Keratinocyte (primary cell): ENCODE results near the gene XPOT. TPM values are rescaled to one million over a fixed set of nuclear protein-coding genes. Genes with fewer than 3 reads are reported as not detected.

ENCODE experiments used
- DNase-seq: peaks from one replicate; pipeline ENCODE4 v3.0.0-alpha.2; 2011; ENCODE audit warnings: low read depth, missing footprints, low spot score
- FAIRE-seq: peaks from 2 replicates; lab custom pipeline; 2011; peaks lifted over from hg19 to GRCh38; lab: Jason Lieb, UNC
- H2AFZ ChIP-seq: 2 replicates; pipeline ENCODE4 v1.6.0; 2012; ENCODE audit warnings: low read length, control low read depth, inconsistent platforms; ENCODE audit not compliant: control insufficient read depth
- H3K27ac ChIP-seq: 2 replicates; pipeline ENCODE4 v1.5.1; 2011; ENCODE audit warnings: low read length; ENCODE audit not compliant: control insufficient read depth, insufficient read depth
- H3K27me3 ChIP-seq: 3 replicates; pipeline ENCODE4 v1.6.0; 2011; ENCODE audit warnings: low read length; ENCODE audit not compliant: control insufficient read depth, insufficient read depth; ENCODE audit errors: extremely low read depth
- H3K36me3 ChIP-seq, 2 experiments: 2 replicates in 1 of 2; 3 replicates in 1 of 2; pipeline ENCODE4 v1.5.1; 2011; ENCODE audit warnings: low read length in 2 of 2, mild to moderate bottlenecking in 1 of 2; ENCODE audit not compliant: control insufficient read depth in 2 of 2, insufficient read depth in 2 of 2; ENCODE audit errors: extremely low read depth in 1 of 2
- H3K4me1 ChIP-seq: 3 replicates; pipeline ENCODE4 v1.5.1; 2011; ENCODE audit warnings: low read length; ENCODE audit not compliant: control insufficient read depth, insufficient read depth; ENCODE audit errors: extremely low read depth
- H3K4me2 ChIP-seq: 3 replicates; pipeline ENCODE4 v1.6.0; 2011; ENCODE audit warnings: low read depth, low read length; ENCODE audit not compliant: control insufficient read depth, insufficient read depth; ENCODE audit errors: extremely low read depth
- H3K4me3 ChIP-seq, 3 experiments: fragments of 200-600 bp in 1 of 3; sonication (generic) in 1 of 3; 2 replicates in 2 of 3; 3 replicates in 1 of 3; pipeline ENCODE4 v1.5.1; 2011 to 2016; ENCODE audit warnings: low read length in 3 of 3, mild to moderate bottlenecking in 3 of 3, control low read depth in 2 of 3, inconsistent platforms in 1 of 3, low read depth in 1 of 3, mixed read lengths in 1 of 3, mixed run types in 1 of 3, moderate library complexity in 1 of 3; ENCODE audit not compliant: control insufficient read depth in 2 of 3, insufficient read depth in 2 of 3; ENCODE audit errors: extremely low read depth in 1 of 3
- H3K79me2 ChIP-seq: 2 replicates; pipeline ENCODE4 v1.6.0; 2012; ENCODE audit warnings: low read length; ENCODE audit not compliant: control insufficient read depth, insufficient read depth
- H3K9ac ChIP-seq: 3 replicates; pipeline ENCODE4 v1.6.0; 2011; ENCODE audit warnings: low read length; ENCODE audit not compliant: control insufficient read depth, insufficient read depth; ENCODE audit errors: extremely low read depth
- H3K9me1 ChIP-seq: 3 replicates; pipeline ENCODE4 v1.6.0; 2011; ENCODE audit warnings: low read length; ENCODE audit not compliant: control insufficient read depth, insufficient read depth; ENCODE audit errors: extremely low read depth
- H3K9me3 ChIP-seq: 2 replicates; pipeline ENCODE4 v1.5.1; 2012; ENCODE audit warnings: low read depth, low read length; ENCODE audit not compliant: control insufficient read depth
- H4K20me1 ChIP-seq: 3 replicates; pipeline ENCODE4 v1.6.0; 2011; ENCODE audit warnings: low read length; ENCODE audit not compliant: control insufficient read depth, insufficient read depth; ENCODE audit errors: extremely low read depth
- CTCF ChIP-seq, 3 experiments: IDR thresholded peaks in 1 of 3; conservative IDR thresholded peaks in 1 of 3; optimal IDR thresholded peaks in 1 of 3; 2 replicates in 2 of 3; 3 replicates in 1 of 3; pipeline versions ENCODE3 to v1.5.1; 2011; ENCODE audit warnings: low read length in 3 of 3, mild to moderate bottlenecking in 3 of 3, moderate library complexity in 2 of 3, control low read depth in 1 of 3, inconsistent platforms in 1 of 3; ENCODE audit not compliant: insufficient read depth in 2 of 3; ENCODE audit errors: extremely low read depth in 1 of 3
- EZH2 ChIP-seq: IDR thresholded peaks from one replicate; pipeline ENCODE4 v1.6.1; 2012; ENCODE audit warnings: inconsistent platforms, mild to moderate bottlenecking, low read length, moderate library complexity
- dilution Hi-C: fragments of 300-500 bp; cut with MboI; formaldehyde crosslinking; loops from one replicate; pipeline ENCODE4 v1.7.0; 2020; ENCODE audit warnings: low sequenced_read_pairs; ENCODE audit not compliant: extremely low pct_ligation_motif_present
- polyA plus RNA-seq, 5 experiments: library from polyadenylated mRNA; depleted of rRNA in 3 of 5; stranded (reverse) in 3 of 5; stranded (forward) in 1 of 5; unstranded in 1 of 5; fragments of >200 nt; gene quantifications; 1 replicate in 1 of 5; 2 replicates in 3 of 5; 3 replicates in 1 of 5; pipeline versions ENCODE4 v1.2.1 to v1.2.3, GENCODE V29; 2011 to 2012; ENCODE audit warnings: missing spikeins in 2 of 5, low read depth in 1 of 5, low replicate concordance in 1 of 5

The XPOT gene
- polyA plus RNA-seq, 1 donor (not counting 4 experiments of a cell fraction or from before 2014, with no cell fraction given), result 93.8 TPM

GRCh38 chr12:64456119-64456518 is 51.9 kb downstream of the XPOT start:
- Histone ChIP-seq H3K9me1 (no peaks in the 10 kb centered on the region), H3K9me3 (no peaks in the 10 kb centered on the region), H3K27ac (no peak overlapping the region), H3K36me3 (peaks cover 0 to 3% of the 10 kb centered on the region in 2 experiments), H3K27me3 (no peaks in the 10 kb centered on the region), H3K79me2 (peaks cover 69% of the 10 kb centered on the region), H3K4me1 (peaks cover 23% of the 10 kb centered on the region), H4K20me1 (no peaks in the 10 kb centered on the region), H2AFZ (no peak overlapping the region), H3K4me2 (no peak overlapping the region), H3K9ac (no peak overlapping the region), H3K4me3 (no peak overlapping the region)
- no peak for FAIRE-seq
- no peak for DNase-seq
- TF ChIP-seq CTCF (optimal IDR thresholded peaks at IDR 0.05 in 1 of 3, IDR thresholded peaks at IDR 0.05 in 1 of 3, conservative IDR thresholded peaks at IDR 0.05 in 1 of 3; ENCODE audit: extremely low read depth in 1 of 3, insufficient read depth in 2 of 3, low read length in 3 of 3) (no peak), EZH2 (no peak)
- dilution Hi-C loops, result no loop called here

DNA sequence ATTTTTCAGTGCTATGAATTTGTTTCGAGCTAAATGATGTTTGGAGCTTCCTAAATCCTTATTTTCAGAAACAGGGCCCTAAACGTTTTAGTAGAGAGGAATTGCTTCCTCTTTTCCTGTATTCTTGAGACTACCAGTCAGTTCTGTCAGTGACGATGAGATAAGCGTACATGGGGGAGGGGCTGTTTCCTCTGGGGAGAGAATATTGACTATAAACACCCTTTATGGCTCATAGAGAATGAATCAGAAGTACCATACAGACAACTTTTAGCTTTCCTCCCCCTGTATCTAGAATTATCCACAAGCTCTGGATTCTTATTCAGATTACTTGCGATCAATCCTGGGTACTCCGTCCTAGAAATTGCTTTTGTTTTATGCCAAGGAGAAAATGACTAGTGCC is 52.8 kb downstream of the XPOT start:
- no peaks in the 10 kb centered on the region for H3K9me3 ChIP-seq
- no peaks in the 10 kb centered on the region for H4K20me1 ChIP-seq
- H3K79me2 ChIP-seq, result peaks cover 71% of the 10 kb centered on the region
- dilution Hi-C loops, result no loop called here
- FAIRE-seq (no peak), DNase-seq (no peak)
- no peak overlapping the region for H3K4me3 ChIP-seq
- no peak overlapping the region for H2AFZ ChIP-seq
- H3K27me3 ChIP-seq, result no peaks in the 10 kb centered on the region
- H3K36me3 ChIP-seq, result peaks cover 0 to 9% of the 10 kb centered on the region in 2 experiments
- no peak overlapping the region for H3K4me2 ChIP-seq
- peaks cover 2% of the 10 kb centered on the region for H3K9me1 ChIP-seq
- H3K9ac ChIP-seq, result no peak overlapping the region
- TF ChIP-seq EZH2 (no peak), CTCF (optimal IDR thresholded peaks at IDR 0.05 in 1 of 3, IDR thresholded peaks at IDR 0.05 in 1 of 3, conservative IDR thresholded peaks at IDR 0.05 in 1 of 3; ENCODE audit: extremely low read depth in 1 of 3, insufficient read depth in 2 of 3, low read length in 3 of 3) (no peak)
- H3K4me1 ChIP-seq, result peaks cover 27% of the 10 kb centered on the region
- H3K27ac ChIP-seq, result no peak overlapping the region
